HG03159 (cell line): ENCODE measurements around the gene DHRS7C.

Source experiments
- ATAC-seq: cut with Tn5 transposase; IDR thresholded peaks from one replicate; pipeline ENCODE4 v1.9.1; 2021; ENCODE audit warnings: mild to moderate bottlenecking, moderate library complexity; ENCODE audit not compliant: unreplicated experiment

DHRS7C gene

GRCh38 chr17:9766970-9767369 is 24.4 kb downstream of the DHRS7C start:
- ATAC-seq = no peak

GRCh38 chr17:9765322-9765721 is 26.1 kb downstream of the DHRS7C start:
- no peak for ATAC-seq

GRCh38 chr17:9763643-9764042 is 27.7 kb downstream of the DHRS7C start:
- no peak for ATAC-seq

GRCh38 chr17:9760266-9760665 is 31.1 kb downstream of the DHRS7C start:
- ATAC-seq = no peak

GRCh38 chr17:9755083-9755482 is 36.3 kb downstream of the DHRS7C start:
- ATAC-seq = no peak

- ATAC-seq = no peak
Observed at GRCh38 chr17:9750524-9750923, 40.9 kb downstream of the DHRS7C start.

- ATAC-seq = no peak
Observed at GRCh38 chr17:9729735-9730420, 61.5 kb downstream of the DHRS7C start.

- ATAC-seq = no peak
Observed at GRCh38 chr17:9729034-9729650, 62.2 kb downstream of the DHRS7C start.

GRCh38 chr17:9728564-9728963 is 62.8 kb downstream of the DHRS7C start:
- no peak for ATAC-seq

- no peak for ATAC-seq
Observed at GRCh38 chr17:9728005-9728404, 63.4 kb downstream of the DHRS7C start.

- ATAC-seq = no peak
Observed at GRCh38 chr17:9726291-9726690, 65.1 kb downstream of the DHRS7C start.

GRCh38 chr17:9725575-9725974 is 65.8 kb downstream of the DHRS7C start:
- no peak for ATAC-seq
